CD4-positive, alpha-beta T cell (primary cell): ENCODE data around the gene CD4. TPM values are rescaled to one million over a fixed set of nuclear protein-coding genes. Genes with fewer than 3 reads are reported as not detected.

ENCODE experiments used
- ATAC-seq: fragments of 200-7000 bp; cut with Tn5 transposase; one replicate; pipeline ENCODE4 v1.10.0; 2022; ENCODE audit warnings: mild to moderate bottlenecking; ENCODE audit not compliant: poor library complexity
- CTCF ChIA-PET: fragments of 350-600 bp; sonication (Branson Sonifier 250); formaldehyde crosslinking; loops from one replicate; lab custom pipeline; 2021; ENCODE audit warnings: antibody characterized with exemption, inconsistent platforms; lab: Charles Lee
- POLR2A ChIA-PET: fragments of 350-600 bp; sonication (Branson Sonifier 250); formaldehyde crosslinking; loops from one replicate; lab custom pipeline; 2021; ENCODE audit warnings: antibody characterized with exemption, inconsistent platforms; lab: Charles Lee
- DNase-seq, 14 experiments: peaks; one replicate each; pipeline ENCODE4 v3.0.0-alpha.2; 2013 to 2020; ENCODE audit warnings: mixed read lengths in 2 of 14
- H3K27ac ChIP-seq, 2 donors: one replicate each; pipeline versions ENCODE4 v1.5.1 to v1.7.0; 2013; ENCODE audit warnings: low read length in 2 of 2, low read depth in 1 of 2, mild to moderate bottlenecking in 1 of 2
- H3K27me3 ChIP-seq, 2 experiments: 1 replicate in 1 of 2; 2 replicates in 1 of 2; pipeline versions ENCODE4 v1.6.1 to v1.7.0; 2013; ENCODE audit warnings: low read length in 2 of 2, control low read depth in 1 of 2, mild to moderate bottlenecking in 1 of 2, moderate library complexity in 1 of 2; ENCODE audit not compliant: insufficient read depth in 2 of 2, control insufficient read depth in 1 of 2
- H3K36me3 ChIP-seq: one replicate; pipeline ENCODE4 v1.6.1; 2013; ENCODE audit warnings: low read length, control low read depth; ENCODE audit not compliant: insufficient read depth
- H3K4me1 ChIP-seq: one replicate; pipeline ENCODE4 v1.6.1; 2013; ENCODE audit warnings: low read length, control low read depth; ENCODE audit not compliant: insufficient read depth
- H3K4me3 ChIP-seq: one replicate; pipeline ENCODE4 v1.5.1; 2013; ENCODE audit warnings: mild to moderate bottlenecking, low read length, moderate library complexity
- H3K9me3 ChIP-seq, 2 experiments: 1 replicate in 1 of 2; 2 replicates in 1 of 2; pipeline versions ENCODE4 v1.6.1 to v1.7.0; 2013; ENCODE audit warnings: low read length in 2 of 2, mild to moderate bottlenecking in 2 of 2, control low read depth in 1 of 2, moderate library complexity in 1 of 2; ENCODE audit not compliant: control insufficient read depth in 1 of 2, insufficient read depth in 1 of 2
- H3K27ac Mint-ChIP-seq: one replicate; pipeline ENCODE4 v1.8.0; 2020; ENCODE audit warnings: mixed read lengths
- H3K27me3 Mint-ChIP-seq: one replicate; pipeline ENCODE4 v1.8.0; 2021; ENCODE audit warnings: mixed read lengths
- H3K36me3 Mint-ChIP-seq: one replicate; pipeline ENCODE4 v1.8.0; 2021; ENCODE audit warnings: low read depth, mixed read lengths
- H3K4me1 Mint-ChIP-seq: one replicate; pipeline ENCODE4 v1.8.0; 2021; ENCODE audit warnings: low read depth, mixed read lengths
- H3K4me3 Mint-ChIP-seq: one replicate; pipeline ENCODE4 v1.8.0; 2020; ENCODE audit warnings: mild to moderate bottlenecking, mixed read lengths
- H3K9me3 Mint-ChIP-seq: one replicate; pipeline ENCODE4 v1.8.0; 2020; ENCODE audit warnings: mixed read lengths
- intact Hi-C, 2 experiments: fragments of 100-400 bp; cut with DNase I in 1 of 2; cut with micrococcal nuclease in 1 of 2; formaldehyde crosslinking; loops; one replicate each; pipeline versions ENCODE4 v1.15.1 to v1.9.0; 2023 to 2025; cut with DNase I, micrococcal nuclease
- total RNA-seq, 174 experiments: library from RNA in 2 of 174; stranded (reverse) in 2 of 174; gene quantifications; one replicate each; pipeline ENCODE4 v1.2.3 and lab custom pipeline; 2021 to 2026
- TF ChIP-seq, protein P1 (sequence below): fragments of 200-600 bp; IDR thresholded peaks from one replicate; pipeline ENCODE4 v1.8.0; 2022; ENCODE audit warnings: antibody characterized with exemption, mild to moderate bottlenecking

Gene CD4
- total RNA-seq, 2 experiments from 2014 or later: 134 to 136 TPM

- ChIA-PET POLR2A (interaction anchor here (0.6 to 2.0 kb wide), 7 partner anchors 8 to 161 kb away, joined by 3 to 5 read pairs (median 3); partner anchors contain the start of genes MLF2, RNU7-1 and ZNF384), CTCF (interaction anchor here (1.9 kb wide), 1 partner anchor 15 kb away, joined by 5 read pairs; no protein-coding TSS in a partner anchor)
- no peak overlapping the region for H3K4me3 ChIP-seq
- intact Hi-C loops: no loop called here
- H3K27ac Mint-ChIP-seq: peak overlapping the region; percentile 93
- H3K4me1 ChIP-seq: peaks cover 85% of the 10 kb centered on the region
- no peak overlapping the region for H3K4me3 Mint-ChIP-seq
- H3K9me3 ChIP-seq: no peaks in the 10 kb centered on the region
- H3K27me3 ChIP-seq: no peaks in the 10 kb centered on the region
- TF ChIP-seq, protein P1, sequence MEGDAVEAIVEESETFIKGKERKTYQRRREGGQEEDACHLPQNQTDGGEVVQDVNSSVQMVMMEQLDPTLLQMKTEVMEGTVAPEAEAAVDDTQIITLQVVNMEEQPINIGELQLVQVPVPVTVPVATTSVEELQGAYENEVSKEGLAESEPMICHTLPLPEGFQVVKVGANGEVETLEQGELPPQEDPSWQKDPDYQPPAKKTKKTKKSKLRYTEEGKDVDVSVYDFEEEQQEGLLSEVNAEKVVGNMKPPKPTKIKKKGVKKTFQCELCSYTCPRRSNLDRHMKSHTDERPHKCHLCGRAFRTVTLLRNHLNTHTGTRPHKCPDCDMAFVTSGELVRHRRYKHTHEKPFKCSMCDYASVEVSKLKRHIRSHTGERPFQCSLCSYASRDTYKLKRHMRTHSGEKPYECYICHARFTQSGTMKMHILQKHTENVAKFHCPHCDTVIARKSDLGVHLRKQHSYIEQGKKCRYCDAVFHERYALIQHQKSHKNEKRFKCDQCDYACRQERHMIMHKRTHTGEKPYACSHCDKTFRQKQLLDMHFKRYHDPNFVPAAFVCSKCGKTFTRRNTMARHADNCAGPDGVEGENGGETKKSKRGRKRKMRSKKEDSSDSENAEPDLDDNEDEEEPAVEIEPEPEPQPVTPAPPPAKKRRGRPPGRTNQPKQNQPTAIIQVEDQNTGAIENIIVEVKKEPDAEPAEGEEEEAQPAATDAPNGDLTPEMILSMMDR: no peak
- H3K36me3 ChIP-seq: no peaks in the 10 kb centered on the region
- DNase-seq (no peak), ATAC-seq (no peak)
- H3K27ac ChIP-seq: peak overlapping the region in 1 of 2 donors; percentile 52
- H3K27me3 Mint-ChIP-seq: no peaks in the 10 kb centered on the region
- no peaks in the 10 kb centered on the region for H3K36me3 Mint-ChIP-seq
- no peaks in the 10 kb centered on the region for H3K9me3 Mint-ChIP-seq
- peaks cover 69% of the 10 kb centered on the region for H3K4me1 Mint-ChIP-seq
Observed at GRCh38 chr12:6782119-6782518, 7.2 kb upstream of the CD4 start.

- H3K4me3 Mint-ChIP-seq: peak overlapping the region; percentile 39
- peak overlapping the region; percentile 93 for H3K27ac Mint-ChIP-seq
Observed at GRCh38 chr12:6782850-6783566, 6.3 kb upstream of the CD4 start.

GRCh38 chr12:6783828-6784227 is 5.5 kb upstream of the CD4 start:
- CTCF ChIA-PET: interaction anchor here (1.4 to 1.9 kb wide), 2 partner anchors 17 to 88 kb away, joined by 3 to 5 read pairs; no protein-coding TSS in a partner anchor
- Histone ChIP-seq H3K4me1 (peaks cover 89% of the 10 kb centered on the region), H3K9me3 (no peaks in the 10 kb centered on the region), H3K27ac (peak overlapping the region in 1 of 2 donors; percentile 24), H3K4me3 (no peak overlapping the region), H3K27me3 (no peaks in the 10 kb centered on the region), H3K36me3 (no peaks in the 10 kb centered on the region)
- intact Hi-C loops: no loop called here
- no peak for DNase-seq
- Mint-ChIP-seq H3K27me3 (no peaks in the 10 kb centered on the region), H3K4me3 (peak overlapping the region; percentile 7), H3K27ac (peak overlapping the region; percentile 93), H3K4me1 (peaks cover 71% of the 10 kb centered on the region), H3K36me3 (no peaks in the 10 kb centered on the region), H3K9me3 (no peaks in the 10 kb centered on the region)
- POLR2A ChIA-PET: interaction anchor here (0.6 to 1.2 kb wide), 2 partner anchors 31 to 90 kb away, joined by 3 to 4 read pairs; partner anchors contain the start of gene MLF2
- TF ChIP-seq, protein P1: no peak
- no peak for ATAC-seq

More at GRCh38 chr12:6782850-6783566, 6.3 kb upstream of the CD4 start:
- no peaks in the 10 kb centered on the region for H3K36me3 ChIP-seq
- TF ChIP-seq, protein P1: no peak
- ATAC-seq (no peak), DNase-seq (peak in 1 of 14 experiments; percentile 35)
- H3K27ac ChIP-seq: peak overlapping the region in 1 of 2 donors; percentile 52
- ChIA-PET POLR2A (interaction anchor here (0.6 to 2.0 kb wide), 6 partner anchors 8 to 94 kb away, joined by 3 to 5 read pairs (median 4); partner anchors contain the start of genes MLF2 and ZNF384), CTCF (no interaction called here)
- Mint-ChIP-seq H3K9me3 (no peaks in the 10 kb centered on the region), H3K36me3 (no peaks in the 10 kb centered on the region), H3K4me1 (peaks cover 72% of the 10 kb centered on the region), H3K27me3 (no peaks in the 10 kb centered on the region)
- no peak overlapping the region for H3K4me3 ChIP-seq
- intact Hi-C loops: no loop called here
- no peaks in the 10 kb centered on the region for H3K27me3 ChIP-seq
- H3K4me1 ChIP-seq: peaks cover 91% of the 10 kb centered on the region
- H3K9me3 ChIP-seq: no peaks in the 10 kb centered on the region
